ENCODE measurements around the gene TPBG. TPM values are rescaled to one million over a fixed set of nuclear protein-coding genes. Genes with fewer than 3 reads are reported as not detected.
"Not testable (repeated sequence)": the region's sequence is repeated elsewhere in the genome, so short reads cannot be mapped to it uniquely, and the experiment has no call there.

TPBG gene
- total and polyA plus RNA-seq, 7 donors = 0.92 to 10.8 (median 6.1) TPM

GRCh38 chr6:82380566-82381185 is 17.1 kb downstream of the TPBG start:
- H3K4me3 ChIP-seq = no peak overlapping the region
- no peaks in the 10 kb centered on the region for H3K9me3 ChIP-seq
- no peak for DNase-seq
- H3K27me3 ChIP-seq = no peaks in the 10 kb centered on the region
- WGBS, 2 donors = 90 to 91% methylated on average over 9 of the region's 9 CpGs
- H3K27ac ChIP-seq = peak overlapping the region in 1 of 4 donors; percentile 43
- H3K4me1 ChIP-seq = no peaks in the 10 kb centered on the region
- intact Hi-C loops (cut with DNase I) = no loop called here
- TF ChIP-seq, protein P1, sequence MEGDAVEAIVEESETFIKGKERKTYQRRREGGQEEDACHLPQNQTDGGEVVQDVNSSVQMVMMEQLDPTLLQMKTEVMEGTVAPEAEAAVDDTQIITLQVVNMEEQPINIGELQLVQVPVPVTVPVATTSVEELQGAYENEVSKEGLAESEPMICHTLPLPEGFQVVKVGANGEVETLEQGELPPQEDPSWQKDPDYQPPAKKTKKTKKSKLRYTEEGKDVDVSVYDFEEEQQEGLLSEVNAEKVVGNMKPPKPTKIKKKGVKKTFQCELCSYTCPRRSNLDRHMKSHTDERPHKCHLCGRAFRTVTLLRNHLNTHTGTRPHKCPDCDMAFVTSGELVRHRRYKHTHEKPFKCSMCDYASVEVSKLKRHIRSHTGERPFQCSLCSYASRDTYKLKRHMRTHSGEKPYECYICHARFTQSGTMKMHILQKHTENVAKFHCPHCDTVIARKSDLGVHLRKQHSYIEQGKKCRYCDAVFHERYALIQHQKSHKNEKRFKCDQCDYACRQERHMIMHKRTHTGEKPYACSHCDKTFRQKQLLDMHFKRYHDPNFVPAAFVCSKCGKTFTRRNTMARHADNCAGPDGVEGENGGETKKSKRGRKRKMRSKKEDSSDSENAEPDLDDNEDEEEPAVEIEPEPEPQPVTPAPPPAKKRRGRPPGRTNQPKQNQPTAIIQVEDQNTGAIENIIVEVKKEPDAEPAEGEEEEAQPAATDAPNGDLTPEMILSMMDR (IDR thresholded peaks at IDR 0.05) = no peak
- TF ChIP-seq POLR2AphosphoS5 (IDR thresholded peaks at IDR 0.05) (no peak), EP300 (IDR thresholded peaks at IDR 0.05) (no peak), POLR2A (IDR thresholded peaks at IDR 0.05) (no peak)
- H3K36me3 ChIP-seq = no peaks in the 10 kb centered on the region

GRCh38 chr6:82381278-82381677 is 17.7 kb downstream of the TPBG start:
- H3K4me3 ChIP-seq = no peak overlapping the region
- 95 to 100% methylated on average over 1 of the region's 1 CpG for whole genome bisulfite sequencing, 2 donors
- H3K27ac ChIP-seq = peak overlapping the region in 1 of 4 donors; percentile 43
- no peaks in the 10 kb centered on the region for H3K27me3 ChIP-seq
- no peaks in the 10 kb centered on the region for H3K36me3 ChIP-seq
- intact Hi-C loops (cut with DNase I) = no loop called here
- DNase-seq = no peak
- TF ChIP-seq EP300 (IDR thresholded peaks at IDR 0.05) (no peak), POLR2A (IDR thresholded peaks at IDR 0.05) (no peak), POLR2AphosphoS5 (IDR thresholded peaks at IDR 0.05) (no peak)
- TF ChIP-seq, protein P1 (IDR thresholded peaks at IDR 0.05) = no peak
- H3K9me3 ChIP-seq = no peaks in the 10 kb centered on the region
- H3K4me1 ChIP-seq = no peaks in the 10 kb centered on the region

DNA sequence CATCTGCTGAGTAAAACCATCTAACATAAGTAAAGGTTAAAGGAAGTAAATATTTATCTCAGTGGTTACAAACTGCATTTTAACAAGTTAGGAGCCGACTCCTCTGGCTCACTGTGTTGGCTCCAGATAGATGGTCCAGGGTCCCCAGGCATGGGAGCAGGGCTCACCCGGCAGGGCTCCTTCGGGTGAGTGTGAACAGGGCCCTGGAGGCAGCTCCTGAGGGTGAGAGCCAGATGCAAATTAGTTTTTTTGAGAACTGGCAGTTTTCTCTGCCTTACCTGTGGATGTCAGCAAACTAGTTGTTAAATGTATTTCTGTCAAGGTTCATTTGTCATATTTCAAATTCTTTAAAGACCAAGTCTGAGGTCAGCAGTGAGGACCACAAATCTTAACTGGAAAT is 21.5 kb downstream of the TPBG start:
- Histone ChIP-seq H3K27ac (peak overlapping the region in 1 of 4 donors; percentile 70), H3K4me3 (no peak overlapping the region), H3K4me1 (no peaks in the 10 kb centered on the region), H3K27me3 (no peaks in the 10 kb centered on the region), H3K9me3 (no peaks in the 10 kb centered on the region), H3K36me3 (no peaks in the 10 kb centered on the region)
- 60 to 66% methylated on average over 3 of the region's 3 CpGs for WGBS, 2 donors
- intact Hi-C loops (cut with DNase I) = no loop called here
- TF ChIP-seq POLR2AphosphoS5 (IDR thresholded peaks at IDR 0.05) (no peak), POLR2A (IDR thresholded peaks at IDR 0.05) (no peak), EP300 (IDR thresholded peaks at IDR 0.05) (no peak)
- TF ChIP-seq, protein P1 (IDR thresholded peaks at IDR 0.05) = no peak
- no peak for DNase-seq

GRCh38 chr6:82385546-82385945 is 21.9 kb downstream of the TPBG start:
- Histone ChIP-seq H3K27ac (peak overlapping the region in 1 of 4 donors; percentile 70), H3K36me3 (no peaks in the 10 kb centered on the region), H3K4me1 (no peaks in the 10 kb centered on the region), H3K9me3 (no peaks in the 10 kb centered on the region), H3K4me3 (no peak overlapping the region), H3K27me3 (no peaks in the 10 kb centered on the region)
- intact Hi-C loops (cut with DNase I) = no loop called here
- no peak for DNase-seq
- TF ChIP-seq POLR2A (IDR thresholded peaks at IDR 0.05) (no peak), POLR2AphosphoS5 (IDR thresholded peaks at IDR 0.05) (no peak), EP300 (IDR thresholded peaks at IDR 0.05) (no peak)
- TF ChIP-seq, protein P1 (IDR thresholded peaks at IDR 0.05) = no peak
- WGBS, 2 donors = 66 to 67% methylated on average over 2 of the region's 2 CpGs

- no peaks in the 10 kb centered on the region for H3K9me3 ChIP-seq
- H3K4me1 ChIP-seq = no peaks in the 10 kb centered on the region
- H3K4me3 ChIP-seq = no peak overlapping the region
Measured at GRCh38 chr6:82385961-82386360, 22.3 kb downstream of the TPBG start.

DNA sequence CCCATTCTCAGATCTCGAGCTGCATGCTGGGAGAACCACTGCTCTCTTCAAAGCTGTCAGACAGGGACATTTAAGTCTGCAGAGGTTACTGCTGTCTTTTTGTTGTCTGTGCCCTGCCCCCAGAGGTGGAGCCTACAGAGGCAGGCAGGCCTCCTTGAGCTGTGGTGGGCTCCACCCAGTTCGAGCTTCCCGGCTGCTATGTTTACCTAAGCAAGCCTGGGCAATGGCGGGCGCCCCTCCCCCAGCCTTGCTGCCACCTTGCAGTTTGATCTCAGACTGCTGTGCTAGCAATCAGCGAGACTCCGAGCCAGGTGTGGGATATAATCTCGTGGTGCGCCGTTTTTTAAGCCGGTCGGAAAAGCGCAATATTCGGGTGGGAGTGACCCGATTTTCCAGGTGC is 31.2 kb downstream of the TPBG start:
- H3K4me1 ChIP-seq; H3K36me3 ChIP-seq; H3K27ac ChIP-seq; H3K27me3 ChIP-seq; H3K9me3 ChIP-seq; intact Hi-C loops (cut with DNase I); H3K4me3 ChIP-seq; DNase-seq: not testable (repeated sequence)
- WGBS, 2 donors = 75 to 86% methylated on average over 14 to 15 of the region's 15 CpGs

More at GRCh38 chr6:82385961-82386360, 22.3 kb downstream of the TPBG start:
- H3K27me3 ChIP-seq = no peaks in the 10 kb centered on the region
- intact Hi-C loops (cut with DNase I) = no loop called here
- no peak for TF ChIP-seq POLR2A (IDR thresholded peaks at IDR 0.05)
- no peak for TF ChIP-seq EP300 (IDR thresholded peaks at IDR 0.05)
- TF ChIP-seq, protein P1 (IDR thresholded peaks at IDR 0.05) = no peak
- no peak for TF ChIP-seq POLR2AphosphoS5 (IDR thresholded peaks at IDR 0.05)
- no peak for DNase-seq
- no peaks in the 10 kb centered on the region for H3K36me3 ChIP-seq
- peak overlapping the region in 1 of 4 donors; percentile 70 for H3K27ac ChIP-seq
- 58 to 88% methylated on average over 2 of the region's 2 CpGs for WGBS, 2 donors
